ENCODE results near the gene ELMO1.

Gene ELMO1

DNA sequence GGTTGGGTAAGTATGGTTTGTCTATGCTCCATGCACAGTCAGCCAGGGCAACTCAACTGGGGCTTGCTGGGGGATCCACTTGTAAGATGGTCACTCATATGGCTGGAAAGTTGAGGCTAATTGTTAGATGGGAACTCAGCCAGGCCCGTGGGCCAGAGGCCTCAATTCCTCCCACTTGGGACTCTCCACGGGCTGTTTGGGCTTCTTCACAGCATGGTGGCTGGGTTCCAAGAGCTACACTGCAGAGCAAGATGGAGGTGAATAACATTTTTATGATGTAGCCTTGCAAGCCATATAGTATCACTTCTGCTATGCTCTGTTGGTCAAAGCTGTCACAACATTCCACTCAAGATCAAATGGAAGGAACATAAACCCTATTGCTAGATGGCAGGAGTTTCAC lies 39.2 kb downstream of the ELMO1 start:
- ChIA-PET CTCF (no interaction called here), POLR2A (no interaction called here)
- DNase-seq (ENCODE audit: low read depth, low spot score), result no peak
- no peak for TF ChIP-seq CTCF (IDR thresholded peaks at IDR 0.05; ENCODE audit: insufficient read depth, low read length, missing control alignments)
- no peak overlapping the region for H3K4me3 ChIP-seq (ENCODE audit: low read depth, low read length)

- H3K4me3 ChIP-seq (ENCODE audit: low read depth, low read length), result no peak overlapping the region
- DNase-seq (ENCODE audit: low read depth, low spot score), result no peak
- no peak for TF ChIP-seq CTCF (IDR thresholded peaks at IDR 0.05; ENCODE audit: insufficient read depth, low read length, missing control alignments)
- CTCF ChIA-PET, result no interaction called here
- POLR2A ChIA-PET, result no interaction called here
Measured at GRCh38 chr7:37408291-37409228, 40.1 kb downstream of the ELMO1 start.

- no peak overlapping the region for H3K4me3 ChIP-seq (ENCODE audit: low read depth, low read length)
- POLR2A ChIA-PET, result no interaction called here
- TF ChIP-seq CTCF (IDR thresholded peaks at IDR 0.05; ENCODE audit: insufficient read depth, low read length, missing control alignments), result no peak
- CTCF ChIA-PET, result no interaction called here
- DNase-seq (ENCODE audit: low read depth, low spot score), result no peak
Measured at GRCh38 chr7:37405603-37406122, 43.0 kb downstream of the ELMO1 start.

DNA sequence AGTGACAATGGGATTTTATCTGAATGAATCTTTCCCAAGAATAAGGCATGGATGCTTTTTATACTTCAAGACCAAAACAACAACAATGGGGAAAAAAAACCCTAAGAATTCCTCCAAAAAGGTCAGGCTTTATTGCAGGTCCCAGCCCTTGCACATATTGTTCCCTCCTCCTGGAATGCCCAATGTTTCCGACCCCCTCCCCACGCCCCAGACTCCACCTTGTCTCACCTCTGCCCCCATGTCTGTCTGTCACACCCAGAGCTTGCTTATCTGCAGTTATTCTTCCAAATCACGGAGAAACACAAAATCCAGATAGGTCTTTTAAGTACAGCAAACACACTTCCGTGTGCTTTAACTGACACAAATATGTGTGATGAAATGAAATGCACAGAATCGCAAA lies 43.5 kb downstream of the ELMO1 start:
- ChIA-PET POLR2A (no interaction called here), CTCF (no interaction called here)
- no peak for DNase-seq (ENCODE audit: low read depth, low spot score)
- TF ChIP-seq CTCF (IDR thresholded peaks at IDR 0.05; ENCODE audit: insufficient read depth, low read length, missing control alignments), result no peak
- no peak overlapping the region for H3K4me3 ChIP-seq (ENCODE audit: low read depth, low read length)

- TF ChIP-seq CTCF (IDR thresholded peaks at IDR 0.05; ENCODE audit: insufficient read depth, low read length, missing control alignments), result no peak
- CTCF ChIA-PET, result no interaction called here
- no peak overlapping the region for H3K4me3 ChIP-seq (ENCODE audit: low read depth, low read length)
- POLR2A ChIA-PET, result no interaction called here
- no peak for DNase-seq (ENCODE audit: low read depth, low spot score)
Measured at GRCh38 chr7:37399876-37400421, 48.7 kb downstream of the ELMO1 start.

DNA sequence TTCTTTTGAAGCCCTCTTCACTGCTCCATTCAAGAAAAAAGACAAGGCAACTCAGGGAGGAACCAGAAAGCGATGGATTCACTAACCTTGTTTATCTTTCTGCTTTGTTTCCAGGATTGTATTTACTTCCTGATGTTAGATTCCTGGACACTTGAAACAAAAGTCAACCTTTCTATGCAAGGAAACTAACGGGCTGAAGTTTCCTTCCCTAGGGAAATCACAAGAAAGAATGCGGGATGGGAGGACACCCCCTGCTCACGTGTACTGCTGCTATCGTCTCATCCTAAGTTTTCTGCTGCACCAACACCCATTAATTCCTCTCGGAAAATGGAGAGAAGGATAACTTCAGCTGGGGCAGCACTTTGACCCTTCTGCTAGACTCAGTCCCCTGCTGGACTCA lies 50.3 kb downstream of the ELMO1 start:
- TF ChIP-seq CTCF (IDR thresholded peaks at IDR 0.05; ENCODE audit: insufficient read depth, low read length, missing control alignments), result no peak
- no peak for DNase-seq (ENCODE audit: low read depth, low spot score)
- POLR2A ChIA-PET, result no interaction called here
- CTCF ChIA-PET, result no interaction called here
- H3K4me3 ChIP-seq (ENCODE audit: low read depth, low read length), result no peak overlapping the region
